HL-60 (cell line): ENCODE measurements around the gene CENPF.

ENCODE experiments used
- CTCF ChIP-seq: IDR thresholded peaks from one replicate; pipeline ENCODE4 v1.5.1; 2011; ENCODE audit warnings: low read length, control low read depth, inconsistent platforms; ENCODE audit not compliant: insufficient read depth
- REST ChIP-seq: IDR thresholded peaks from 2 replicates; pipeline ENCODE4 v1.6.1; 2012; ENCODE audit warnings: low read depth; ENCODE audit not compliant: insufficient replicate concordance

- TF ChIP-seq CTCF (no peak), REST (no peak)
Observed at GRCh38 chr1:214698559-214698958, 95.6 kb downstream of the CENPF start.
